ENCODE results near the gene HOMER2.
A peak's percentile ranks its signal among the peaks of the same experiment; 100 is the strongest.
"Not testable (repeated sequence)": the region's sequence is repeated elsewhere in the genome, so short reads cannot be mapped to it uniquely, and the experiment has no call there.

Gene HOMER2

DNA sequence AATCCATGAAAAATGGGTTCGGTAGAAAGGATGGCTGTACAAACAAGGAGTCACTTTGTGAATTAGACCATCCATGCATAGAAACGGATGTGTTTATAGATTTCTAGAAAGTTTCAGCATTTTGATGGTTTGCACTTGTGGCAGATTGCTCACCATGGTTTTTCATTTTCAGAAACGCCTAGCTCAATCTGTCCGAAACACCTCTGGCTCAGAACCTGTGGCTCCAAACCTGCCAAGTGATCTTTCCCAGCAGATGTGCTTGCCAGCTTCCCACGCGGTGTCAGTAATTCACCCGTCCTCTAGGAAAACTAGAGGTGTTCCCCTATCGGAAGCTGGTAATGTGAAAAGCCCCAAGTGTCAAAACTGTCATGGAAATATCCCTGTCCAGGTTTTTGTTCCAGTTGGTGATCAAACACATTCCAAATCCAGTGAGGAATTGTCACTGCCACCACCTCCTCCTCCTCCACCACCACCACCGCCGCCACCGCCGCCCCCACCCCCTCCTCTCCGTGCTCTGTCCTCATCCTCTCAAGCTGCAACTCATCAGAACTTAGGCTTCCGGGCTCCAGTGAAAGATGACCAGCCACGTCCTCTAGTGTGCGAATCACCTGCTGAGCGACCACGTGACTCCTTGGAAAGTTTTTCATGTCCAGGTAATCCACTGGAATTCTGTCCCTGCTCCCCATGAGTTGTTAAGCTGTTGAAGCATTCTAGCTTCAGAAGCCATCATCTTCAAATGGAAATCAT, 121.9 kb downstream of the HOMER2 start:
- DNase-seq = no peak

DNA sequence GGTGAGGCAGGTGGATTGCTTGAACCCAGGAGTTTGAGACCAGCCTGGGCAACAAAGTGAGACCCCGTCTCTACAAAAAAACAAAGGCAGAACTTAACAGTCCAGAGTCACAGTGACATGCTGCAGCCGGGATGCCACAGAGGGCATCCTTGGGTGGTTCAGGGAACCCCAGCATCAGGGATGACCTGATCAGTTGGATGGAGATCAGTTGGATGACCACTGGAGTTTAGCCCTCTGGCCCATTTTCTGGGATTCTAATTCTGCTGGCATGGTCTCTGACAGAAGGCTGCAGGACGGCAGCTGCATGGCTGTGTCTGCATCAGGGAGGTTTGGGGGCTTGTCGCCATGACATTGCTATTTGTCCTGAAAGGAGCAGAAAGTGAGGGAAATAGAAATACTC, 123.3 kb downstream of the HOMER2 start:
- DNase-seq = no peak

GRCh38 chr15:82828075-82828474, 124.4 kb downstream of the HOMER2 start:
- DNase-seq = no peak

DNA sequence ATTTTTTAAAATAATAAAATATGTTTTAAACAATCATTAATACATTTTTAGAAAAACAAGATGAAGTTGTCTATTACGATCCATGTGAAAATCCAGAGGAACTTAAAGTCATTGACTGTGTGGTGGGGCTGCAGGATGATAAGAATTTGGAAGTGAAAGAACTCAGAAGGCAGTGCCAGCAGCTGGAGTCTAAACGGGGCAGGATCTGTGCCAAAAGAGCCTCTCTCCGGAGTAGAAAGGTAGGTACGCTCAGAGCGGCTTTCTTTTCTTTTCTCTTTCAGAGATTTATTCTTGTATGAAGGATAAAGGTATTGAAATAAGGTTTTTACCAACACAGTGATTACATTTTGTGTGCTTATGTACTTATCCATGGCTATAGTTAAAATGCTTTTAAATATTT, 129.5 kb downstream of the HOMER2 start:
- no peak for DNase-seq

DNA sequence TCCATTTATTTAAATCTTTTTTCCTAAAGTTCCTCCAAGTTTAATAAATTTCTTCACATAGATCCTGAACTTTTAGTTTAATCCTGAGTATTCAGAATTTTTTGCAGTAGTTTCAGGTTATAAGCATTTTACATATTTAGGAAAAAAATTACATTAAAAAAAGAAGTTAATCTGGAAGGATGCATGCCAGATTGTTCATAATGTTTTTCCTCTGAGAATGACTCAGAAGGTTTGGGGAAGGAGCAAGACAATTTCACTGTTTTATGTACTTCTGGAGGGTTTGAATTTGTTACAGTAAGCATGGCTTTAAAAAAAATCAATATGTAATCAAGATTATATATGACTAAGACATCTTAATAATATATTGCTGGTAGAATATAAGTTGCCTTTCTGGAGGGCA, 130.7 kb downstream of the HOMER2 start:
- DNase-seq = not testable (repeated sequence)

GRCh38 chr15:82821396-82821795, 131.1 kb downstream of the HOMER2 start:
- not testable (repeated sequence) for DNase-seq

GRCh38 chr15:82820128-82820527, 132.4 kb downstream of the HOMER2 start:
- no peak for DNase-seq

DNA sequence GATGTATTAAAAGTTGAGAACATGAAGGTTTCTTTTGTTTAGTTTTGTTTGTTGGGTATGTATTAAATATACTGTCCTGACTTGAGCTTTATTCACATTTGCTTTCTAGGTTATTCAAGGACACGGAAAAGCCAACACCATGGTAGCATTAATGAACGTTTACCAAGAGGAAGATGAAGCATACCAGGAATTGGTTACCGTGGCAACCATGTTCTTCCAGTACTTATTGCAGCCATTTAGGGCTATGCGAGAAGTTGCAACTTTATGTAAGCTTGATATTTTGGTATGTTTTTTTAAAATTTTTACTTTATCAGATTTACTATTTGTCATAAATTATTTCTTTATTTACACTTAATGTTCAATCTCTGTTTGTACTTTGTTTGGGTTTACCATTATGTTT, 139.5 kb downstream of the HOMER2 start:
- DNase-seq = no peak

- no peak for DNase-seq
Observed at GRCh38 chr15:82810890-82811426, 141.6 kb downstream of the HOMER2 start.

DNA sequence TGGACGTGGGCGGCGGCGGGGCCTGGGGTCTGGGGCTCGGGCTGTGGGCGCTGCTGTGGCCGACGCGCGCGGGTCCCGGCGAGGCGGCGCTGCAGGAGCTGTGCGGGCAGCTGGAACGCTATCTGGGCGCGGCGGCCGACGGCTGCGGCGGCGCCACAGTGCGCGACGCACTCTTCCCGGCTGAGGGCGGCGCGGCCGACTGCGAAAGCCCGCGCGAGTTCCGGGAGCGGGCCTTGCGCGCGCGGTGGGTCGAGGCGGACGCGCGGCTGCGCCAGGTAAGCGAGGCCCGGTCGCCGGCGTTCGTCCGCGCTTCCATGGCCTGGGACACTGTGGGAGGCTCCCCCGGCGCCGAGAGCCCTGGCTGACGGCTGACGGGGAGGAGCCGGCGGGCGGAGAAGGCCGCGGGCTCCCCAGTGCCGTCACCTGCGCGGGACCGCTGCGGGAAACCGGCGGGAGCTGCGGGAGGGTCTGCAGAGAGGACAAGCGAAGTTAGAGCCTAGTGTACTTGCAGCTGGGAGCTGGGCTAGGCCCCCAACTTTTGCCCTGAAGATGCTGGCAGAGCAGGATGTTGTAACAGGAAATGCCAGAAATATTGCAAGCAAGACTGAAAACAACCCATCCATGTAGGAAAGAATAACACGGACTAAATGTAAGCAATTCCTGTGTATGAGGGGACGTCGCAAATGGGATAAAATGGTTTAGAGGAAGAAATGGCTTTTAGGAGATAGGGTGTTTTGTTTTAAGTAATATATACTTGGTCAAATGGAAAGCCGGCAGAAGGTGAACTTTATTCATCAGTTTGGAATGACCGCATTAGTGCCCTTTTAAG, 142.2 kb downstream of the HOMER2 start:
- DNase-seq = peak in 3 of 4 experiments; percentile 20 to 38 (median 30)

DNA sequence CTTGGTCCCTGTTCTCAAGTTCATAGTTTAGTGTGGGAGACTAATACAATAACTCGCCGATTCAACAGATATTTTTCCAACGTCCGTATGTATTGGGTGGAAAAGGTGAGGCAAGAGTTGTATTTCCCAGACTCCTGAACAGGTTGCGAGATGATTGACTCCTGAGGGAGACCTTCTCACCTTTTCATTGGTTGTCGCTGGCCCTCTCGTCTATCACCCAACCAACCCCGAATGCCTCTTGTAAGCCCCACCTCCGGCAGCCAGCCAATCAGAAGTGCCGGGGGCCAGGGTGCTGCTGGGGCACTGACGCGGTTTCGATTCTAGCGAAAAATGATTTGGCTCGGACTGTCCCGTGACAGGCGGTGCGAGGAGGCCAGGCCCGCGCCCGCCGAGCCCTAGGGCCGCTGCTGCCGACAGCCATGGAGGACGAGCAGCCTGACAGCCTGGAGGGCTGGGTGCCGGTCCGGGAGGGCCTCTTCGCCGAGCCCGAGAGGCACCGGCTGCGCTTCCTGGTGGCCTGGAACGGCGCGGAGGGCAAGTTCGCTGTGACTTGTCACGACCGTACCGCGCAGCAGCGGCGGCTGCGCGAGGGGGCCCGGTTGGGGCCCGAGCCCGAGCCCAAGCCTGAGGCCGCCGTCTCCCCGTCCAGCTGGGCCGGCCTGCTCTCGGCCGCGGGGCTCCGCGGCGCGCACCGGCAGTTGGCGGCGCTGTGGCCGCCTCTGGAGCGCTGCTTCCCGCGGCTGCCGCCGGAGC, 143.0 kb downstream of the HOMER2 start, which contains the start of gene WHAMM:
TSS of gene WHAMM (plus strand) at position 321 of the 753 bp plus-strand sequence. CDS start at position 420, 99 bp downstream.
- peak; percentile 80 to 91 (median 90) for DNase-seq

DNA sequence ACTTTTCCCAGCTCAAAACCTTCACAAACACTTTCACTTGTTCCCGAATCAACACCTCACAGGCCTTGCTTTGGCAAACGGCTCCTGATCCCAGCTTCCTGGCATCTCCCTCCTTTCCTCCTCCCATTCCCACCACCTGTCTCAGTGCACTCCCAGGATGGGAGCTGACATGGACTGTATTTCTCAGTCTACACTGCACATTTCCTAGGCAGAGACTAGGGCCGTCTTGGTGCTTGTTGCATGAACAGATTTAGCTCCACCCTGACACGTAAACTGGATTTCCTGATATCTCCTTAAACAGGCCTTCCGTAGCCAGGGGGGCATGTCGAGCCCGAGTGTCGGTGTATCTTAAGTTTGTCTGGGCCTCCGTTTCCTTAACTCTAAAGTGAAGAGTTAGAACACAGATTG, 143.9 kb downstream of the HOMER2 start:
- DNase-seq = no peak

- DNase-seq = no peak
Observed at GRCh38 chr15:82807920-82808633, 144.4 kb downstream of the HOMER2 start.

- no peak for DNase-seq
Observed at GRCh38 chr15:82805994-82806406, 146.5 kb downstream of the HOMER2 start, which contains the start of gene FSD2. TSS of gene FSD2 (minus strand) at chr15:82806069. CDS start at chr15:82787390, 18,679 bp downstream.

- no peak for DNase-seq
Observed at GRCh38 chr15:82804575-82804949, 148.0 kb downstream of the HOMER2 start.

- no peak for DNase-seq
Observed at GRCh38 chr15:82803793-82804574, 148.5 kb downstream of the HOMER2 start.

GRCh38 chr15:82802497-82802896, 150.0 kb downstream of the HOMER2 start:
- no peak for DNase-seq

GRCh38 chr15:82799183-82799841, 153.2 kb downstream of the HOMER2 start:
- DNase-seq = no peak
